OCI-LY1 (cell line): ENCODE measurements around the gene RBM26.

Experiments used
- H2AFZ ChIP-seq: fragments of 200-600 bp; sonication (generic), shearing (Covaris generic); 2 replicates; pipeline ENCODE4 v1.6.0; 2014; ENCODE audit warnings: antibody characterized with exemption, mild to moderate bottlenecking, low read length
- H3F3A ChIP-seq: fragments of 200-600 bp; sonication (generic), shearing (Covaris generic); 2 replicates; pipeline ENCODE4 v1.6.0; 2014; ENCODE audit warnings: mild to moderate bottlenecking, antibody characterized with exemption, low read length, moderate library complexity; ENCODE audit not compliant: insufficient read depth
- H3K27ac ChIP-seq: fragments of 200-600 bp; sonication (generic); 2 replicates; pipeline ENCODE4 v1.5.1; 2014; ENCODE audit warnings: low read length, mixed run types, mild to moderate bottlenecking, low read depth; ENCODE audit not compliant: poor library complexity, severe bottlenecking
- H3K27me3 ChIP-seq: fragments of 200-600 bp; sonication (generic); 2 replicates; pipeline ENCODE4 v1.6.0; 2014; ENCODE audit warnings: antibody characterized with exemption, mild to moderate bottlenecking, low read length, moderate library complexity; ENCODE audit not compliant: insufficient read depth
- H3K36me3 ChIP-seq: fragments of 200-600 bp; sonication (generic); 2 replicates; pipeline ENCODE4 v1.6.1; 2014; ENCODE audit warnings: mild to moderate bottlenecking, antibody characterized with exemption, low read length, moderate library complexity, mixed read lengths; ENCODE audit not compliant: insufficient read depth
- H3K4me1 ChIP-seq: fragments of 200-600 bp; sonication (generic); 2 replicates; pipeline ENCODE4 v1.5.1; 2014; ENCODE audit warnings: mild to moderate bottlenecking, low read length, moderate library complexity; ENCODE audit not compliant: insufficient read depth, severe bottlenecking
- H3K4me2 ChIP-seq: fragments of 200-600 bp; sonication (generic), shearing (Covaris generic); 2 replicates; pipeline ENCODE4 v1.6.1; 2014; ENCODE audit warnings: low read length
- H3K4me3 ChIP-seq: fragments of 200-600 bp; sonication (generic); 2 replicates; pipeline ENCODE4 v1.5.1; 2014; ENCODE audit warnings: low read length, low read depth, mild to moderate bottlenecking, mixed read lengths; ENCODE audit not compliant: poor library complexity, severe bottlenecking
- H3K79me2 ChIP-seq: fragments of 200-600 bp; shearing (Covaris generic); 2 replicates; pipeline ENCODE4 v1.6.1; 2016; ENCODE audit warnings: mixed run types, low read length, mixed read lengths; ENCODE audit not compliant: insufficient read depth
- H3K9ac ChIP-seq: fragments of 200-600 bp; sonication (generic), shearing (Covaris generic); 2 replicates; pipeline ENCODE4 v1.6.1; 2014; ENCODE audit warnings: mild to moderate bottlenecking, low read length, mixed read lengths
- H3K9me2 ChIP-seq: fragments of 200-600 bp; sonication (generic), shearing (Covaris generic); 2 replicates; pipeline ENCODE4 v1.6.1; 2014; ENCODE audit warnings: low read depth, mild to moderate bottlenecking, low read length, mixed read lengths
- H3K9me3 ChIP-seq: fragments of 200-600 bp; shearing (Covaris generic); 2 replicates; pipeline ENCODE4 v1.6.1; 2014; ENCODE audit warnings: low read length, mixed read lengths
- H4K20me1 ChIP-seq: fragments of 200-600 bp; sonication (generic), shearing (Covaris generic); 2 replicates; pipeline ENCODE4 v1.6.0; 2016; ENCODE audit warnings: mild to moderate bottlenecking, low read length; ENCODE audit not compliant: insufficient read depth
- EZH2 ChIP-seq: fragments of 200-600 bp; sonication (generic), shearing (Covaris generic); IDR thresholded peaks from 2 replicates; pipeline ENCODE4 v1.8.0; 2017; ENCODE audit warnings: borderline replicate concordance, mixed run types, mild to moderate bottlenecking, antibody characterized with exemption, low read length, moderate library complexity, mixed read lengths
- TF ChIP-seq, protein P1 (sequence below): fragments of 200-600 bp; sonication (generic), shearing (Covaris generic); IDR thresholded peaks from 2 replicates; pipeline ENCODE4 v1.5.1; 2017; ENCODE audit warnings: mild to moderate bottlenecking, antibody characterized with exemption, low read length, moderate library complexity, mixed read lengths

The RBM26 gene

DNA sequence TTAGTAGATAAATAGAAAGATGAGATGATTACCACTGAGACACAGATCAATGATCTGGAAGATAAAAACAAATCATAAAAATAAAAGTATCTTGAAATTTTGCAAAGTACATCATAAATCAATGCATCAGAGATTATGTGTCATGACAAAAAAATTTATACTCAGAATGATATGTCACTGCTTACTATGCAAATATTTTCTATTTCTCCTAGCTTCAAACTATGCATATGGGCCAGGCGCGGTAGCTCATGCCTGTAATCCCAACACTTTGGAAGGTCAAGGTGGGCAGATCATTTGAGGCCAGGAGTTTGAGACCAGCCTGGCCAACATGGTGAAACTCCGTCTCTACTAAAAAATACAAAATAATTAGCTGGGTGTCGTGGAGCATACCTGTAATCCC, 17.3 kb upstream of the RBM26 start:
- Histone ChIP-seq H4K20me1 (no peaks in the 10 kb centered on the region), H3K27ac (no peak overlapping the region), H2AFZ (no peak overlapping the region)

DNA sequence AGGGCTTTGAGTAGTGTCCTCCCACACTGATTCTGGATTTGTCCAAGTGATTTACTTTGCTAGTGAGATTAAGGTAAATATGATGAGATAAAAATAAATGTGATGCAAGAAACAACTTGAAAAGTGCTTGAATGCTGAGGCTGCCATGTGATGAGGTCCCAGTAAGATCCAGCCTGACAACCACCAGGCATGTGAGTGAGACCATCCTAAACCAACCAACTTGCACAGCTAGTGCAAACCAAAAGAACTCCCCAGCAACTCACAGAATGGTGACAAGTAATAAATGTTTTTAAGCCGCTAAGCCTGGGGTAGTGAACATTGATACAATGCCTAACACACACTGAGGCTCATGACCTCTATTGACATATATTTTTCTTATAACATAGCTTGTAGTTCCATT, 13.3 kb upstream of the RBM26 start:
- TF ChIP-seq EZH2, result no peak
- TF ChIP-seq, protein P1, sequence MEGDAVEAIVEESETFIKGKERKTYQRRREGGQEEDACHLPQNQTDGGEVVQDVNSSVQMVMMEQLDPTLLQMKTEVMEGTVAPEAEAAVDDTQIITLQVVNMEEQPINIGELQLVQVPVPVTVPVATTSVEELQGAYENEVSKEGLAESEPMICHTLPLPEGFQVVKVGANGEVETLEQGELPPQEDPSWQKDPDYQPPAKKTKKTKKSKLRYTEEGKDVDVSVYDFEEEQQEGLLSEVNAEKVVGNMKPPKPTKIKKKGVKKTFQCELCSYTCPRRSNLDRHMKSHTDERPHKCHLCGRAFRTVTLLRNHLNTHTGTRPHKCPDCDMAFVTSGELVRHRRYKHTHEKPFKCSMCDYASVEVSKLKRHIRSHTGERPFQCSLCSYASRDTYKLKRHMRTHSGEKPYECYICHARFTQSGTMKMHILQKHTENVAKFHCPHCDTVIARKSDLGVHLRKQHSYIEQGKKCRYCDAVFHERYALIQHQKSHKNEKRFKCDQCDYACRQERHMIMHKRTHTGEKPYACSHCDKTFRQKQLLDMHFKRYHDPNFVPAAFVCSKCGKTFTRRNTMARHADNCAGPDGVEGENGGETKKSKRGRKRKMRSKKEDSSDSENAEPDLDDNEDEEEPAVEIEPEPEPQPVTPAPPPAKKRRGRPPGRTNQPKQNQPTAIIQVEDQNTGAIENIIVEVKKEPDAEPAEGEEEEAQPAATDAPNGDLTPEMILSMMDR, result no peak
- H3K9me3 ChIP-seq, result no peaks in the 10 kb centered on the region
- H3K79me2 ChIP-seq, result no peaks in the 10 kb centered on the region
- H3K4me1 ChIP-seq, result no peaks in the 10 kb centered on the region
- H3F3A ChIP-seq, result no peaks in the 10 kb centered on the region
- H3K4me2 ChIP-seq, result no peak overlapping the region
- no peak overlapping the region for H3K9ac ChIP-seq
- H3K9me2 ChIP-seq, result no peaks in the 10 kb centered on the region
- H2AFZ ChIP-seq, result no peak overlapping the region
- peaks cover 4% of the 10 kb centered on the region; the same call in 1 of the 2 replicates for H3K36me3 ChIP-seq
- no peak overlapping the region for H3K4me3 ChIP-seq
- no peaks in the 10 kb centered on the region for H4K20me1 ChIP-seq
- no peak overlapping the region for H3K27ac ChIP-seq
- no peaks in the 10 kb centered on the region for H3K27me3 ChIP-seq

More for the DNA sequence above, 17.3 kb upstream of the RBM26 start:
- Histone ChIP-seq H3K27me3 (no peaks in the 10 kb centered on the region), H3K79me2 (no peaks in the 10 kb centered on the region), H3K9me3 (no peaks in the 10 kb centered on the region), H3K4me1 (peaks cover 13% of the 10 kb centered on the region), H3K36me3 (no peaks in the 10 kb centered on the region), H3F3A (0 out of 2 replicates have a peak, but pooled peaks cover 3% of the 10 kb centered on the region), H3K4me2 (no peak overlapping the region), H3K4me3 (no peak overlapping the region), H3K9ac (no peak overlapping the region), H3K9me2 (no peaks in the 10 kb centered on the region)
- TF ChIP-seq, protein P1, result no peak
- TF ChIP-seq EZH2, result no peak

GRCh38 chr13:79417741-79418140, 11.7 kb upstream of the RBM26 start:
- Histone ChIP-seq H3K27me3 (no peaks in the 10 kb centered on the region), H3K27ac (no peak overlapping the region), H3K4me1 (no peaks in the 10 kb centered on the region), H3K79me2 (no peaks in the 10 kb centered on the region), H3K9ac (no peak overlapping the region), H3F3A (no peaks in the 10 kb centered on the region), H3K4me3 (no peak overlapping the region), H3K4me2 (no peak overlapping the region), H3K36me3 (peaks cover 4% of the 10 kb centered on the region; the same call in 1 of the 2 replicates), H3K9me3 (no peaks in the 10 kb centered on the region), H2AFZ (no peak overlapping the region), H3K9me2 (no peaks in the 10 kb centered on the region), H4K20me1 (no peaks in the 10 kb centered on the region)
- TF ChIP-seq EZH2, result no peak
- TF ChIP-seq, protein P1, result no peak
